GM03348 (cell line): Measurements from ENCODE around the gene MTA3.

Source experiments
- DNase-seq: peaks from one replicate; pipeline ENCODE4 v3.0.0; 2012; ENCODE audit warnings: low spot score

The MTA3 gene

DNA sequence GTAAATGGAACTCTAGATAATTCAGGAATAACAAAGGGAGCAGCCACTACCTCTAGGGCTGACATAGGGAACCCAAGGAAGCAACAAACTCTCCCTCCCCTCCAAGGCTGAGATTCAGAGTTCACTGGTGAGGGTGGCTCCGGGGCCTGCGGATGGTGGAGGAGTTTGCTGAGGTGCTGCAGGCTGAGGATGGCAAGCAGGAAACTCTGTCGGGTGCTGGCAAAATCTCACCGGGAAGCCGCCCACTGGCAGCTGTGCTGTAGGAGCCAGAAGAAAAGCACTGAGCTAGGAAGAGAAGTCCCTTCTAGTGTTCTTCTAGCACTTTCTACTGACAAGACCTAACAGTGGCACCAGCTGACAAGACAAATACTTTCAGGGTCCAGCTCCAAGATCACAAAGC lies 236.5 kb downstream of the MTA3 start:
- no peak for DNase-seq
